Urinary bladder (tissue), 4 donors: ENCODE measurements around the gene RAD18. TPM values are rescaled to one million over a fixed set of nuclear protein-coding genes. Genes with fewer than 3 reads are reported as not detected.

Source experiments
- DNase-seq: peaks from one replicate; pipeline ENCODE4 v3.0.0-alpha.2; 2015; ENCODE audit errors: extremely low spot score
- H3K27ac ChIP-seq: one replicate; pipeline ENCODE4 v1.5.1; 2013; ENCODE audit warnings: low read depth, mild to moderate bottlenecking, moderate library complexity
- H3K36me3 ChIP-seq: one replicate; pipeline ENCODE4 v1.6.1; 2013; ENCODE audit warnings: mild to moderate bottlenecking, moderate library complexity; ENCODE audit not compliant: insufficient read depth
- H3K4me1 ChIP-seq: one replicate; pipeline ENCODE4 v1.6.1; 2013; ENCODE audit warnings: mild to moderate bottlenecking, moderate library complexity; ENCODE audit not compliant: insufficient read depth
- H3K4me3 ChIP-seq: one replicate; pipeline ENCODE4 v1.5.1; 2013; ENCODE audit warnings: low read depth, low read length
- WGBS: extraction: QIAGEN DNeasy Blood & Tissue Kit; methylation state at CpG from one replicate; pipeline ENCODE4 v1.1.7; 2013; 5-methylcytosine and 5-hydroxymethylcytosine counted together
- polyA plus RNA-seq: library from polyadenylated mRNA; stranded (reverse); fragments of 200-250 nt; gene quantifications from one replicate; pipeline ENCODE4 v1.2.3, GENCODE V29; 2013
- total RNA-seq: library from RNA; depleted of rRNA; stranded (reverse); fragments of >200 nt; gene quantifications from one replicate; pipeline ENCODE4 v1.2.3, GENCODE V29; 2014
- donor health status: healthy with polysubstance abuse.
- donor health status: healthy.

The RAD18 gene
- total and polyA plus RNA-seq, 2 donors = 2.8 to 27.0 TPM

- Histone ChIP-seq H3K27ac (no peak overlapping the region), H3K4me3 (no peak overlapping the region), H3K36me3 (no peaks in the 10 kb centered on the region), H3K4me1 (no peaks in the 10 kb centered on the region)
- 95% methylated on average over 7 of the region's 7 CpGs for WGBS
- DNase-seq = no peak
These were observed 116.0 kb downstream of the RAD18 start for GRCh38 chr3:8847317-8847716.

DNA sequence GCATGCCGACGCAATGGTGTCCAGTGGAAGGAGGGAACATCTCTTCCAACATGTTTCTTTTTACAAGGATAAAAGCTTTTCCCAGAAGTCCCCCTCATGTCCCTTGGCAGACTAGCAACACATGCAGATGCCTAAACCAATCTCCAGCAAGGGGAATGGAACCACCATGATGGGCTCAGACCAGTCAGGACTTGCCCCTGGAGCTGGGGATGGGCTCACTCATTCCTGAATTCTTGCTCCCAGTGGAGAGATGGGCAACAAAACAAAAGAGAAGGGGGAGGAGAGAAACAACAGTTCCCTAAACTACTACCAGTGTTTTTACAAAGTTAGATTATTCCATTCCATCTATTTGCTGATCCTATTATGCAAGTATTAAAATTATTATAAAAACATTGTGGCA, 117.1 kb downstream of the RAD18 start:
- DNase-seq = no peak
- no peaks in the 10 kb centered on the region for H3K36me3 ChIP-seq
- no peak overlapping the region for H3K4me3 ChIP-seq
- H3K27ac ChIP-seq = no peak overlapping the region
- H3K4me1 ChIP-seq = no peaks in the 10 kb centered on the region
- WGBS = 89% methylated on average over 2 of the region's 2 CpGs

GRCh38 chr3:8845641-8846040, 117.6 kb downstream of the RAD18 start:
- H3K4me3 ChIP-seq = no peak overlapping the region
- WGBS = 91% methylated on average over 1 of the region's 1 CpG
- no peaks in the 10 kb centered on the region for H3K4me1 ChIP-seq
- H3K27ac ChIP-seq = no peak overlapping the region
- DNase-seq = no peak
- no peaks in the 10 kb centered on the region for H3K36me3 ChIP-seq

- WGBS = 87% methylated on average over 7 of the region's 7 CpGs
- H3K27ac ChIP-seq = no peak overlapping the region
- no peaks in the 10 kb centered on the region for H3K36me3 ChIP-seq
- H3K4me3 ChIP-seq = no peak overlapping the region
- DNase-seq = no peak
- H3K4me1 ChIP-seq = no peaks in the 10 kb centered on the region
These were observed 119.9 kb downstream of the RAD18 start for GRCh38 chr3:8843347-8843746.

- H3K4me3 ChIP-seq = no peak overlapping the region
- no peak for DNase-seq
- no peaks in the 10 kb centered on the region for H3K36me3 ChIP-seq
- H3K27ac ChIP-seq = no peak overlapping the region
- WGBS = 47% methylated on average over 2 of the region's 2 CpGs
- H3K4me1 ChIP-seq = no peaks in the 10 kb centered on the region
These were observed 121.0 kb downstream of the RAD18 start for GRCh38 chr3:8842293-8842692.

DNA sequence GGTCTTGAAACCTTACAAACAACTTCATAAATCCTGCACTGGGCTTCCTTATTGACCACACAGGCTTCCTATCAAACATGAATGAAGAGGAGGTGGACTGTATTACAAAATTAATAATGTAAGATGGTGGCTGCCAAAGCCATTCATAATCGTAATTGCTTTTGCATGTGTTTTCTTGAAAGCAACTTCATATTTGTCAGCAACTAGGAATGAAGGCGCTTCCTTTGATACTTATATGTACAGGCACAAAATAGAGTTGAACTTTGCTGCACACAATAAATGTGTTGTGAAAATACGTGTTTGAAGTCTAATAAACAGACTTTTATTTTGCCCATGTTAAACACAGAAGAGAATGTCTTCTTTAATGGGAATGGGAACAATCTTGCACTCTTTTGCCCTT, 121.8 kb downstream of the RAD18 start:
- H3K4me3 ChIP-seq = no peak overlapping the region
- WGBS = 74% methylated on average over 3 of the region's 3 CpGs
- H3K36me3 ChIP-seq = no peaks in the 10 kb centered on the region
- no peaks in the 10 kb centered on the region for H3K4me1 ChIP-seq
- H3K27ac ChIP-seq = no peak overlapping the region
- no peak for DNase-seq

- DNase-seq = no peak
- H3K27ac ChIP-seq = no peak overlapping the region
- no peaks in the 10 kb centered on the region for H3K36me3 ChIP-seq
- no peak overlapping the region for H3K4me3 ChIP-seq
- WGBS = 56% methylated on average over 5 of the region's 5 CpGs
- H3K4me1 ChIP-seq = no peaks in the 10 kb centered on the region
These were observed 122.7 kb downstream of the RAD18 start for GRCh38 chr3:8840556-8840955.

GRCh38 chr3:8839607-8840325, 123.5 kb downstream of the RAD18 start:
- no peak for DNase-seq
- H3K4me3 ChIP-seq = no peak overlapping the region
- WGBS = 87% methylated on average over 9 of the region's 9 CpGs
- no peaks in the 10 kb centered on the region for H3K4me1 ChIP-seq
- no peak overlapping the region for H3K27ac ChIP-seq
- no peaks in the 10 kb centered on the region for H3K36me3 ChIP-seq

DNA sequence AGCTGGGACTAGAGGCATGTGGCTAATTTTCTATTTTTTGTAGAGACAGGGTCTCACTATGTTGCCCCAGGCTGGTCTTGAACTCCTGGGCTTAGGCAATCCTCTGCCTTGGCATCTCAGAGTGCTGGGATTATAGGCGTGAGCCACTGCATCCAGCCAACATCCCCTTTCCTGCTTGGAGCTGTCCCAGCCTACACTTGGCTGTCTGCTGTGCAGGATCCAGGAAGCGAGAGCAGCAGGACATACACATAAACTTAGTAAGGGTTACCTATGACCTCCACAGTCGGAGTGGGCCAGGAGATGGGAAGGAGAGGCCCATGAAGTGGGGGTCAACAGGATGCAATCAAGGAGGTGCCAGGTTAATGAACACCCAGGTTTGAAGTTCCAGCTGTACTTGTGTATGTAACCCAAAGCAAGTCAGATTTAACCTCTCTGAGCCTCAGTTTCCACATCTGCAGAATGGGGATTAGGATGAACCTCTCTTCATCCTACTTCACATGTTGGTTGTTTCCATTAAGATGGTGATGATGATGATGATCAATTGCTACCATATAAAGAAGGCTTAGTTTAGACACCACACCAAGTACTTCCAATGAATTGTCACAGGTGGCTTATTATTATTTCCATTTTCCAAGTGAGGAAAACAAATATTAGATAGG, 124.4 kb downstream of the RAD18 start:
- no peak for DNase-seq
- Histone ChIP-seq H3K4me1 (no peaks in the 10 kb centered on the region), H3K27ac (no peak overlapping the region), H3K4me3 (no peak overlapping the region), H3K36me3 (no peaks in the 10 kb centered on the region)
- 77% methylated on average over 3 of the region's 3 CpGs for WGBS

- Histone ChIP-seq H3K4me3 (no peak overlapping the region), H3K27ac (no peak overlapping the region), H3K36me3 (no peaks in the 10 kb centered on the region), H3K4me1 (no peaks in the 10 kb centered on the region)
- DNase-seq = no peak
- 72% methylated on average over 4 of the region's 4 CpGs for WGBS
These were observed 125.0 kb downstream of the RAD18 start for GRCh38 chr3:8838234-8838633.

DNA sequence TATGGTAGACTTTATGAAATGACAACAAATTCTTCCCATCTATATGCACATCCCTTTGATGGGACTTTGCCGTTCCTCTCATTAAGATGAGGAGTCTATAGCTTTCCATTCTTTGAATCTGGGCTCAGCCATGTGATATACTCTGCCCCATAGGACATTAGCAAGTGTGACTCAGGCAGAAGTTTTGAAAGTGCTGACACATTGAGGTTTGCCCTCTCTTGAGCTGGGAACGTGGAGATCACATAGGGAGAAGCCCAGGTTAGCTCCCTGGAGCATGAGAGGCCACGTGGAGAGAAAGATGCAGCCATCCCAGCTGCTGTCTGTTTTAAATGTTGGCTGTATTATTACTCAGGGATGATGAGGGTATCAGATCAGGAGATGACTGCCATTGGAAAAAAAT, 126.1 kb downstream of the RAD18 start:
- Histone ChIP-seq H3K27ac (no peak overlapping the region), H3K36me3 (no peaks in the 10 kb centered on the region), H3K4me1 (no peaks in the 10 kb centered on the region), H3K4me3 (no peak overlapping the region)
- no peak for DNase-seq
- WGBS = 66% methylated on average over 3 of the region's 3 CpGs

- WGBS = 91% methylated on average over 3 of the region's 3 CpGs
- no peak for DNase-seq
- Histone ChIP-seq H3K36me3 (no peaks in the 10 kb centered on the region), H3K27ac (no peak overlapping the region), H3K4me3 (no peak overlapping the region), H3K4me1 (no peaks in the 10 kb centered on the region)
These were observed 127.2 kb downstream of the RAD18 start for GRCh38 chr3:8836096-8836495.

DNA sequence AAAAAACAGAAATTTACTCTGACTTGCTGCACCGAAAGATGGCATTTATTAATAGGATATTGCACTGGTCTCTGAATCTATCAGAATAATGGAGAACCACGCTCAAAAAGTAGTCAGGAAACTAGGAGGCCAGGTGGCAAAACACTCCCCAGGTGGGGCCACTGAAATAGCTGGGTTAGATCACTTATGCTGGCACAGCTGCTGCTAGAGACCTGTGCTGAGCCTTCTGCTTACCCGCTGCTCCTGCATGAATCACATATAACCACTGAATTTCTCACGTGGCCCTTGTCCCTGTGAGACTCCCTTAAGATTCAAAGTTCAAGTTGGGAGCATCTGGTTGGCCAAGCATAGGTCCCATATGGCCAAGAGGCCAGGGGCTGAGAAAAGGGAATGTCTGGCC, 127.9 kb downstream of the RAD18 start:
- DNase-seq = no peak
- no peaks in the 10 kb centered on the region for H3K36me3 ChIP-seq
- WGBS = 71% methylated on average over 4 of the region's 4 CpGs

DNA sequence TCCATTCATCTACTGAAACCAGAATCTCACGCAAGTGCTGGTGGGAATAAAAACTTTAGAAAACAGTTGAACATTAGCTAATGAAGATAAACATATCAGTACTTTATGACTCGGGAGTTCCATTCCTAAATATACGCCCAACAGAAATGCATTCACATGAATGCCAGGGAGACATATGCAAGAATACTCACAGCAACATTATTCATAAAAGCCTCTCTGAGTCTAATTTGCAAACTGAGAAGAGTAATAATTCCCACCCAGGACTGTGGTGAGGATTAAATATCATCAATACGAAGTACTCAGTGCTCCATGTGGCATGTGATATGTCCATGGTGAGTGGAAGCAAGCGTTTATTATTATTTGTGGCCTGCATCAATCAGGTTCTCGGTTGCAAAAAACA, 128.3 kb downstream of the RAD18 start:
- Histone ChIP-seq H3K4me1 (no peaks in the 10 kb centered on the region), H3K36me3 (no peaks in the 10 kb centered on the region), H3K4me3 (no peak overlapping the region), H3K27ac (no peak overlapping the region)
- WGBS = 88% methylated on average over 6 of the region's 6 CpGs
- DNase-seq = no peak

More for the DNA sequence above, 127.9 kb downstream of the RAD18 start:
- Histone ChIP-seq H3K27ac (no peak overlapping the region), H3K4me1 (no peaks in the 10 kb centered on the region), H3K4me3 (no peak overlapping the region)
